EH (cell line): ENCODE data around the gene RIC8A.
"Not testable (repeated sequence)": the region's sequence is repeated elsewhere in the genome, so short reads cannot be mapped to it uniquely, and the experiment has no call there.

Experiments
- DNase-seq: peaks from one replicate; pipeline ENCODE4 v3.0.0-alpha.2; 2015; ENCODE audit warnings: low read depth

The RIC8A gene

GRCh38 chr11:207208-207862, at the start of gene RIC8A, which contains the start of gene BET1L:
TSS of gene RIC8A (plus strand) at chr11:207708. CDS start at chr11:208855, 1,147 bp downstream.
TSS of gene BET1L (minus strand) at chr11:207399. CDS start at chr11:207321, 78 bp downstream.
- peak; percentile 99 for DNase-seq

GRCh38 chr11:180242-180641, 27.3 kb upstream of the RIC8A start:
- DNase-seq, result not testable (repeated sequence)

GRCh38 chr11:189200-189783, 18.2 kb upstream of the RIC8A start:
- DNase-seq, result not testable (repeated sequence)

GRCh38 chr11:189843-190311, 17.6 kb upstream of the RIC8A start:
- DNase-seq, result not testable (repeated sequence)

- DNase-seq, result not testable (repeated sequence)
These were observed 17.0 kb upstream of the RIC8A start for GRCh38 chr11:190546-190945.

- not testable (repeated sequence) for DNase-seq
These were observed 15.7 kb upstream of the RIC8A start for GRCh38 chr11:191490-192478.

- not testable (repeated sequence) for DNase-seq
These were observed 14.8 kb upstream of the RIC8A start, which contains the start of gene SCGB1C1 for GRCh38 chr11:192674-193128. TSS of gene SCGB1C1 (plus strand) at chr11:193078. CDS start at chr11:193100, 22 bp downstream.

GRCh38 chr11:193481-193880, 14.0 kb upstream of the RIC8A start:
- not testable (repeated sequence) for DNase-seq

GRCh38 chr11:196786-197731, 10.4 kb upstream of the RIC8A start:
- no peak for DNase-seq

GRCh38 chr11:197741-198235, 9.7 kb upstream of the RIC8A start:
- no peak for DNase-seq

- DNase-seq, result no peak
These were observed 9.2 kb upstream of the RIC8A start for GRCh38 chr11:198236-198806.

- DNase-seq, result no peak
These were observed 8.4 kb upstream of the RIC8A start for GRCh38 chr11:199004-199581.

GRCh38 chr11:199782-200181, 7.7 kb upstream of the RIC8A start:
- DNase-seq, result no peak

GRCh38 chr11:200224-201003, 7.1 kb upstream of the RIC8A start:
- DNase-seq, result no peak

- no peak for DNase-seq
These were observed 5.5 kb upstream of the RIC8A start for GRCh38 chr11:201966-202365.

GRCh38 chr11:202490-202889, 5.0 kb upstream of the RIC8A start:
- DNase-seq, result no peak

GRCh38 chr11:203056-203944, 4.2 kb upstream of the RIC8A start:
- no peak for DNase-seq

GRCh38 chr11:203945-204586, 3.4 kb upstream of the RIC8A start:
- DNase-seq, result no peak
